G401.6 (cell line): ENCODE data around the gene YJEFN3.

Source experiments
- FAIRE-seq: peaks from 2 replicates; lab custom pipeline; 2012; peaks lifted over from hg19 to GRCh38; lab: Jason Lieb, UNC

The YJEFN3 gene

GRCh38 chr19:19524053-19524452, 4.7 kb upstream of the YJEFN3 start:
- no peak for FAIRE-seq

GRCh38 chr19:19525611-19526380, 2.9 kb upstream of the YJEFN3 start:
- FAIRE-seq: no peak

GRCh38 chr19:19526581-19527370, 1.9 kb upstream of the YJEFN3 start:
- no peak for FAIRE-seq

- no peak for FAIRE-seq
These were observed 1.4 kb upstream of the YJEFN3 start for GRCh38 chr19:19527371-19527656.

GRCh38 chr19:19527674-19528625, 761 bp upstream of the YJEFN3 start:
- no peak for FAIRE-seq

GRCh38 chr19:19529783-19530422, 1.2 kb downstream of the YJEFN3 start:
- FAIRE-seq: no peak

- no peak for FAIRE-seq
These were observed 1.7 kb downstream of the YJEFN3 start for GRCh38 chr19:19530423-19530804.

- no peak for FAIRE-seq
These were observed 2.2 kb downstream of the YJEFN3 start for GRCh38 chr19:19530889-19531288.

- no peak for FAIRE-seq
These were observed 3.5 kb downstream of the YJEFN3 start for GRCh38 chr19:19531951-19532805.

GRCh38 chr19:19532806-19533701, 4.3 kb downstream of the YJEFN3 start:
- no peak for FAIRE-seq

GRCh38 chr19:19533841-19534240, 5.1 kb downstream of the YJEFN3 start:
- no peak for FAIRE-seq

- FAIRE-seq: no peak
These were observed 6.0 kb downstream of the YJEFN3 start for GRCh38 chr19:19534556-19535265.

GRCh38 chr19:19535311-19536191, 6.8 kb downstream of the YJEFN3 start:
- FAIRE-seq: no peak

- FAIRE-seq: no peak
These were observed 8.7 kb downstream of the YJEFN3 start for GRCh38 chr19:19537075-19538048.

- no peak for FAIRE-seq
These were observed 9.5 kb downstream of the YJEFN3 start, which contains the start of gene CILP2 for GRCh38 chr19:19538061-19538784. CILP2 (plus strand) TSS chr19:19538265; CDS start chr19:19538350, 85 bp downstream.

- no peak for FAIRE-seq
These were observed 10.1 kb downstream of the YJEFN3 start for GRCh38 chr19:19538785-19539166.

- FAIRE-seq: no peak
These were observed 11.0 kb downstream of the YJEFN3 start for GRCh38 chr19:19539698-19540063.
